Mesothelial cell of epicardium (in vitro differentiated cells): ENCODE measurements around the gene MAGI1. TPM values are rescaled to one million over a fixed set of nuclear protein-coding genes. Genes with fewer than 3 reads are reported as not detected.

Experiments
- DNase-seq, 2 experiments: peaks; one replicate each; pipeline ENCODE4 v3.0.0; 2021; ENCODE audit warnings: low spot score in 2 of 2; ENCODE audit not compliant: unreplicated experiment in 2 of 2
- H3K27ac Mint-ChIP-seq: 2 replicates; pipeline ENCODE4 v1.8.0; 2021; ENCODE audit warnings: mixed read lengths
- H3K27me3 Mint-ChIP-seq: 2 replicates; pipeline ENCODE4 v1.8.0; 2021; ENCODE audit warnings: low read depth, mixed read lengths
- H3K36me3 Mint-ChIP-seq: 2 replicates; pipeline ENCODE4 v1.8.0; 2021; ENCODE audit warnings: mixed read lengths
- H3K4me1 Mint-ChIP-seq: 2 replicates; pipeline ENCODE4 v1.8.0; 2021; ENCODE audit warnings: mixed read lengths
- H3K4me3 Mint-ChIP-seq: 2 replicates; pipeline ENCODE4 v1.8.0; 2021; ENCODE audit warnings: mild to moderate bottlenecking, moderate library complexity, mixed read lengths
- H3K9me3 Mint-ChIP-seq: 2 replicates; pipeline ENCODE4 v1.8.0; 2021; ENCODE audit warnings: mixed read lengths
- CTCF ChIP-seq: fragments of 200-600 bp; sonication (generic); IDR thresholded peaks from one replicate; pipeline ENCODE4 v1.5.0; 2021; ENCODE audit warnings: antibody characterized with exemption; ENCODE audit not compliant: unreplicated experiment
- total RNA-seq: library from RNA; stranded (reverse); gene quantifications from 3 replicates; pipeline ENCODE4 v1.2.1, GENCODE V29; 2021

Gene MAGI1
- total RNA-seq, 1 donor from 2014 or later: 65.6 TPM

- Mint-ChIP-seq H3K4me3 (no peak overlapping the region), H3K9me3 (peaks cover 25% of the 10 kb centered on the region), H3K4me1 (peaks cover 17% of the 10 kb centered on the region), H3K27me3 (no peaks in the 10 kb centered on the region), H3K36me3 (peaks cover 13% of the 10 kb centered on the region), H3K27ac (no peak overlapping the region)
- TF ChIP-seq CTCF: no peak
- no peak for DNase-seq
Observed at GRCh38 chr3:65641777-65642176, 396.9 kb downstream of the MAGI1 start.

- no peak overlapping the region for H3K27ac Mint-ChIP-seq
- no peak overlapping the region for H3K4me3 Mint-ChIP-seq
- H3K36me3 Mint-ChIP-seq: peaks cover 7% of the 10 kb centered on the region
- TF ChIP-seq CTCF: no peak
- peaks cover 18% of the 10 kb centered on the region for H3K9me3 Mint-ChIP-seq
- peaks cover 17% of the 10 kb centered on the region for H3K4me1 Mint-ChIP-seq
- no peak for DNase-seq
- H3K27me3 Mint-ChIP-seq: no peaks in the 10 kb centered on the region
Observed at GRCh38 chr3:65641045-65641444, 397.7 kb downstream of the MAGI1 start.

GRCh38 chr3:65639444-65639843 lies 399.3 kb downstream of the MAGI1 start:
- H3K27me3 Mint-ChIP-seq: no peaks in the 10 kb centered on the region
- H3K36me3 Mint-ChIP-seq: peaks cover 6% of the 10 kb centered on the region
- no peak overlapping the region for H3K4me3 Mint-ChIP-seq

GRCh38 chr3:65638301-65638700 lies 400.4 kb downstream of the MAGI1 start:
- Mint-ChIP-seq H3K9me3 (no peaks in the 10 kb centered on the region), H3K4me1 (peaks cover 17% of the 10 kb centered on the region), H3K4me3 (no peak overlapping the region), H3K27me3 (no peaks in the 10 kb centered on the region), H3K27ac (no peak overlapping the region), H3K36me3 (peaks cover 1% of the 10 kb centered on the region)
- no peak for TF ChIP-seq CTCF
- DNase-seq: no peak

More at GRCh38 chr3:65639444-65639843, 399.3 kb downstream of the MAGI1 start:
- peaks cover 17% of the 10 kb centered on the region for H3K4me1 Mint-ChIP-seq
- H3K27ac Mint-ChIP-seq: no peak overlapping the region
- no peak for DNase-seq
- peaks cover 6% of the 10 kb centered on the region for H3K9me3 Mint-ChIP-seq
- no peak for TF ChIP-seq CTCF

GRCh38 chr3:65636326-65636725 lies 402.4 kb downstream of the MAGI1 start:
- no peaks in the 10 kb centered on the region for H3K27me3 Mint-ChIP-seq
- H3K9me3 Mint-ChIP-seq: no peaks in the 10 kb centered on the region
- H3K4me1 Mint-ChIP-seq: peaks cover under 1% of the 10 kb centered on the region
- H3K27ac Mint-ChIP-seq: no peak overlapping the region
- no peak overlapping the region for H3K4me3 Mint-ChIP-seq
- TF ChIP-seq CTCF: no peak
- H3K36me3 Mint-ChIP-seq: peaks cover 1% of the 10 kb centered on the region
- DNase-seq: no peak

- no peak for DNase-seq
- Mint-ChIP-seq H3K36me3 (peaks cover 1% of the 10 kb centered on the region), H3K4me1 (no peaks in the 10 kb centered on the region), H3K27ac (no peak overlapping the region), H3K27me3 (no peaks in the 10 kb centered on the region), H3K9me3 (no peaks in the 10 kb centered on the region), H3K4me3 (no peak overlapping the region)
- no peak for TF ChIP-seq CTCF
Observed at GRCh38 chr3:65635657-65636056, 403.1 kb downstream of the MAGI1 start.
